ENCODE results near the gene RPL6.

GRCh38 chr12:112430929-112431328 is 21.5 kb upstream of the RPL6 start:
- TF ChIP-seq CTCF (IDR thresholded peaks at IDR 0.05; ENCODE audit: low read depth, low read length, missing input control) (no peak), RAD21 (IDR thresholded peaks at IDR 0.05) (no peak), TAF1 (conservative IDR thresholded peaks at IDR 0.05) (no peak), MAX (IDR thresholded peaks at IDR 0.05) (no peak), RXRA (IDR thresholded peaks at IDR 0.05) (no peak), REST (IDR thresholded peaks at IDR 0.05) (no peak), EGR1 (IDR thresholded peaks at IDR 0.05; ENCODE audit: low read depth in 2 of 2) (no peak), JUND (IDR thresholded peaks at IDR 0.05) (no peak), GABPA (IDR thresholded peaks at IDR 0.05 in 1 of 2, conservative IDR thresholded peaks at IDR 0.05 in 1 of 2) (no peak), SP1 (IDR thresholded peaks at IDR 0.05) (no peak), FOXA1 (IDR thresholded peaks at IDR 0.05) (no peak)
